ENCODE data around the gene FTCD.
"Not testable (repeated sequence)": the region's sequence is repeated elsewhere in the genome, so short reads cannot be mapped to it uniquely, and the experiment has no call there.

- not testable (repeated sequence) for TF ChIP-seq CTCF (IDR thresholded peaks at IDR 0.05 in 2 of 3, conservative IDR thresholded peaks at IDR 0.05 in 1 of 3; ENCODE audit: control insufficient read depth in 2 of 3, extremely low read depth in 1 of 3, insufficient read depth in 1 of 3, low read depth in 3 of 3, low read length in 3 of 3); SREBF2 (IDR thresholded peaks at IDR 0.05; ENCODE audit: low read length); RAD51 (IDR thresholded peaks at IDR 0.05); POLR2A (IDR thresholded peaks at IDR 0.05; ENCODE audit: low read depth, low read length); BRCA1 (IDR thresholded peaks at IDR 0.05; ENCODE audit: low read depth, low read length); PKNOX1 (IDR thresholded peaks at IDR 0.05); HDGF (IDR thresholded peaks at IDR 0.05)
Measured at GRCh38 chr21:46107376-46107775, 48.0 kb downstream of the FTCD start.

Measured in GM12878 (cell line).